Smooth muscle cell (in vitro differentiated cells): ENCODE results near the gene JADE1. TPM values are rescaled to one million over a fixed set of nuclear protein-coding genes. Genes with fewer than 3 reads are reported as not detected.

ENCODE experiments used
- DNase-seq: peaks from one replicate; lab custom pipeline; 2025; ENCODE audit not compliant: unreplicated experiment; lab: John Stamatoyannopoulos, UW
- H2AFZ ChIP-seq: fragments of 200-600 bp; sonication (generic); 2 replicates; pipeline ENCODE4 v1.6.0; 2016; ENCODE audit warnings: antibody characterized with exemption, low read depth, mild to moderate bottlenecking
- H3F3A ChIP-seq: fragments of 200-600 bp; sonication (generic); 2 replicates; pipeline ENCODE4 v1.6.0; 2017; ENCODE audit warnings: antibody characterized with exemption, low read depth
- H3K27ac ChIP-seq: fragments of 200-600 bp; sonication (generic); 2 replicates; pipeline ENCODE4 v1.5.1; 2016; ENCODE audit warnings: low read depth, mild to moderate bottlenecking
- H3K27me3 ChIP-seq: fragments of 200-600 bp; sonication (generic); 2 replicates; pipeline ENCODE4 v1.6.1; 2016; ENCODE audit warnings: low read depth, mild to moderate bottlenecking
- H3K36me3 ChIP-seq: fragments of 200-600 bp; sonication (generic); 2 replicates; pipeline ENCODE4 v1.5.1; 2016; ENCODE audit warnings: low read depth
- H3K4me1 ChIP-seq: fragments of 200-600 bp; sonication (generic); 2 replicates; pipeline ENCODE4 v1.5.1; 2016; ENCODE audit warnings: low read depth
- H3K4me2 ChIP-seq: fragments of 200-600 bp; sonication (generic); 2 replicates; pipeline ENCODE4 v1.6.0; 2016; ENCODE audit warnings: mild to moderate bottlenecking
- H3K4me3 ChIP-seq: fragments of 200-600 bp; sonication (generic); 2 replicates; pipeline ENCODE4 v1.5.1; 2016; ENCODE audit warnings: mild to moderate bottlenecking
- H3K79me2 ChIP-seq: fragments of 200-600 bp; sonication (generic); 2 replicates; pipeline ENCODE4 v1.6.0; 2016; ENCODE audit warnings: low read depth, mild to moderate bottlenecking
- H3K9ac ChIP-seq: fragments of 200-600 bp; sonication (generic); 2 replicates; pipeline ENCODE4 v1.6.0; 2016; ENCODE audit warnings: low read depth
- H3K9me3 ChIP-seq: fragments of 200-600 bp; sonication (generic); replicated peaks from 2 replicates; pipeline ENCODE4 v1.5.1; 2016; ENCODE audit warnings: low read depth
- H4K20me1 ChIP-seq: fragments of 200-600 bp; sonication (generic); 2 replicates; pipeline ENCODE4 v1.6.0; 2016; ENCODE audit warnings: low read depth
- WGBS: methylation state at CpG from one replicate; pipeline ENCODE4 v1.1.7; 2016; ENCODE audit warnings: low lambda C conversion rate; 5-methylcytosine and 5-hydroxymethylcytosine counted together
- polyA plus RNA-seq: library from polyadenylated mRNA; unstranded; fragments of >200 nt; fragmentation: Nextera tagmentation; extraction: Ambion mirVana; gene quantifications from 2 replicates; pipeline ENCODE4 v1.2.1, GENCODE V29; 2016
- total RNA-seq: library from RNA; depleted of rRNA; stranded (reverse); fragments of >200 nt; gene quantifications from 2 replicates; pipeline ENCODE4 v1.2.3, GENCODE V29; 2014
- TF ChIP-seq, protein P1 (sequence below): fragments of 200-600 bp; sonication (generic); IDR thresholded peaks from 2 replicates; pipeline ENCODE4 v1.5.1; 2017; ENCODE audit warnings: borderline replicate concordance, mild to moderate bottlenecking, antibody characterized with exemption; ENCODE audit not compliant: insufficient read depth, poor library complexity, severe bottlenecking

The JADE1 gene
- total and polyA plus RNA-seq, 2 experiments from 2014 or later = 7.4 to 9.8 TPM

DNA sequence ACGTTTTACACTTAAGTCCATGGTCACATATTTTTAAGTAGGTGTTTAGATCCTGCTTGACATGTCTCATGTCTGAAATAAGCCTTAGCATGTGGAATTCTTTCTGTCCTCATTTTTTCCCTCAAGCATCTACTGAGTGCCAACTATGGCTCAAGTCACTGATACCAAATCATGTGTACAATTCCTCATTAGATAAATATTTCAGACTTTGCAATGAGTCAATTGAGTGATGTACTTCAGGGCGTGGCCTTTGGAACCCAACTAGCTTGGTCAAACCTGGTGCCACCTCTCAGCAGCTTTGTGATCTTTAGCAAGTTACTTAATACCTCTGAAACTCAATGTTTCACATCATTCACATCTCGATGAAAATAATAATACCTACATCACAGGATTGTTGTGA lies 12.6 kb upstream of the JADE1 start:
- Histone ChIP-seq H3K27me3 (no peaks in the 10 kb centered on the region), H3K4me3 (no peak overlapping the region), H3K79me2 (no peaks in the 10 kb centered on the region), H3K4me2 (no peak overlapping the region), H2AFZ (no peak overlapping the region), H3K4me1 (no peaks in the 10 kb centered on the region), H3K27ac (no peak overlapping the region), H4K20me1 (no peaks in the 10 kb centered on the region), H3K36me3 (no peaks in the 10 kb centered on the region), H3K9ac (no peak overlapping the region), H3F3A (no peaks in the 10 kb centered on the region), H3K9me3 (no peaks in the 10 kb centered on the region)
- WGBS = 94% methylated on average over 3 of the region's 3 CpGs
- TF ChIP-seq, protein P1, sequence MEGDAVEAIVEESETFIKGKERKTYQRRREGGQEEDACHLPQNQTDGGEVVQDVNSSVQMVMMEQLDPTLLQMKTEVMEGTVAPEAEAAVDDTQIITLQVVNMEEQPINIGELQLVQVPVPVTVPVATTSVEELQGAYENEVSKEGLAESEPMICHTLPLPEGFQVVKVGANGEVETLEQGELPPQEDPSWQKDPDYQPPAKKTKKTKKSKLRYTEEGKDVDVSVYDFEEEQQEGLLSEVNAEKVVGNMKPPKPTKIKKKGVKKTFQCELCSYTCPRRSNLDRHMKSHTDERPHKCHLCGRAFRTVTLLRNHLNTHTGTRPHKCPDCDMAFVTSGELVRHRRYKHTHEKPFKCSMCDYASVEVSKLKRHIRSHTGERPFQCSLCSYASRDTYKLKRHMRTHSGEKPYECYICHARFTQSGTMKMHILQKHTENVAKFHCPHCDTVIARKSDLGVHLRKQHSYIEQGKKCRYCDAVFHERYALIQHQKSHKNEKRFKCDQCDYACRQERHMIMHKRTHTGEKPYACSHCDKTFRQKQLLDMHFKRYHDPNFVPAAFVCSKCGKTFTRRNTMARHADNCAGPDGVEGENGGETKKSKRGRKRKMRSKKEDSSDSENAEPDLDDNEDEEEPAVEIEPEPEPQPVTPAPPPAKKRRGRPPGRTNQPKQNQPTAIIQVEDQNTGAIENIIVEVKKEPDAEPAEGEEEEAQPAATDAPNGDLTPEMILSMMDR = no peak
- no peak for DNase-seq

DNA sequence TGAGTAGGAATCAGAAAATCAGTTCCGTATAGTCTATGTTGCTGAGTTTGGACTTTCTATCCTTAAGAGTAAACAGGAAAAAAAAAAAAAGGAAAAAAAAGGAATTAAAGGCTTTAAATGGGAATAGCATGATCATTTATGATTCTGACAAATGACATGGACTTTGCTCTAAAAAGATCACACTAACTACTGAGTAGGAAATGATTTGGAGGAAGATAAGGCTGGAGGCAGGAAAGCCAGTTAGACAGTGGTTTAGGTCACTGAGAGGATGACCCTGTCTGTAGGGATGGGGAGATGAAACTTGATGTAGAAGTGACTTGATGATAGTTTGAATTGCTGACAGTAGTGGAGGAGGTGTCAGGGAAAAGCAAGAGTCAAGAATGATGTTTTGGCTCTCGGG lies 9.2 kb upstream of the JADE1 start:
- Histone ChIP-seq H4K20me1 (no peaks in the 10 kb centered on the region), H3K27ac (no peak overlapping the region), H3F3A (no peaks in the 10 kb centered on the region), H3K9ac (no peak overlapping the region), H3K4me3 (no peak overlapping the region), H3K4me2 (no peak overlapping the region), H3K36me3 (no peaks in the 10 kb centered on the region), H3K4me1 (no peaks in the 10 kb centered on the region), H3K79me2 (no peaks in the 10 kb centered on the region), H3K27me3 (no peaks in the 10 kb centered on the region), H2AFZ (no peak overlapping the region), H3K9me3 (no peaks in the 10 kb centered on the region)
- TF ChIP-seq, protein P1 = no peak
- WGBS = 85% methylated on average over 2 of the region's 2 CpGs
- no peak for DNase-seq

DNA sequence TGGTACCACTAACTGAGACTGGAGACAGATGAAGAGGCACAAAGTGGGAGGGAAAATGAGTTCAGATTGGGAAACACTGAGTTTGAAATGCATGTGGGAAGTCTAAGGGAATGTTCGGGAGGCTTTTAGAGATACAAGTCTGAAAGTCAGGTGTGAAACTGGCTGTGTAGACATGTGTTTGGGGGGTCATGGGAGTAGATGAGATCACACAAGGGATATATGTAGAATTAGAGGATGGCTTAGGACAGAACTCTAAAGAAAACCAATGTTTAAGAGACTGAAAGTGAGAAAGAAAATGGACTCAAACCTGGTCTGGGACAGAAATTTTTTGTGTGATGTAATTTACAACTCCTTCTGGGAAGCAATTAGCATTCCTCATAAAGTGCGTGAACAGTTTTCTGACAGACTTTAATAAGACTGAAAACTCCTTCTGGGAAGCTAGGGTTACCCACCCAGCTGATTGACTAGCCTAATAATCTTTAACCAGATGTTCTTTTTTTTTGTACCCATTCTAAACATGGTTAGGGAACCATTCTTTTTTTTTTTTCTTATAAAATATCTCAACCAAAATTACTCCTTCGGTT lies 8.7 kb upstream of the JADE1 start:
- H3K27ac ChIP-seq = no peak overlapping the region
- 76% methylated on average over 3 of the region's 3 CpGs for WGBS
- no peaks in the 10 kb centered on the region for H3F3A ChIP-seq
- no peak overlapping the region for H3K4me2 ChIP-seq
- H3K9me3 ChIP-seq = no peaks in the 10 kb centered on the region
- H3K27me3 ChIP-seq = no peaks in the 10 kb centered on the region
- H3K4me3 ChIP-seq = no peak overlapping the region
- no peaks in the 10 kb centered on the region for H3K79me2 ChIP-seq
- TF ChIP-seq, protein P1 = no peak
- no peaks in the 10 kb centered on the region for H4K20me1 ChIP-seq
- DNase-seq = no peak
- H3K9ac ChIP-seq = no peak overlapping the region
- H2AFZ ChIP-seq = no peak overlapping the region
- H3K36me3 ChIP-seq = no peaks in the 10 kb centered on the region
- H3K4me1 ChIP-seq = no peaks in the 10 kb centered on the region
